Esophagus muscularis mucosa (tissue), 3 donors: ENCODE data around the gene CAMK1.

Source experiments
- CTCF ChIP-seq, 3 experiments: fragments of 200-600 bp in 2 of 3; fragments of 450-650 bp in 1 of 3; sonication (generic) in 2 of 3; IDR thresholded peaks; one replicate each; pipeline ENCODE4 v1.5.1; 2017 to 2019; ENCODE audit warnings: antibody characterized with exemption in 3 of 3, mild to moderate bottlenecking in 2 of 3, moderate library complexity in 1 of 3
- POLR2AphosphoS5 ChIP-seq, 2 donors: sonication (generic); formaldehyde crosslinking; IDR thresholded peaks; one replicate each; pipeline ENCODE4 v1.6.1; 2017; ENCODE audit warnings: antibody characterized with exemption in 2 of 2

- no peak for TF ChIP-seq CTCF (IDR thresholded peaks at IDR 0.05)
- TF ChIP-seq POLR2AphosphoS5 (IDR thresholded peaks at IDR 0.05), result peak; percentile 80 to 88
These were observed at the start of gene CAMK1 for GRCh38 chr3:9769426-9770275.
